Activated gamma-delta T cell treated with Interleukin-2 at 50 U/mL for 16 hours (primary cell): ENCODE data around the gene DIPK1C.

Experiments
- DNase-seq: peaks from one replicate; pipeline ENCODE4 v3.0.0-alpha.2; 2020

The DIPK1C gene

GRCh38 chr18:74414953-74415515 is 42.1 kb downstream of the DIPK1C start:
- no peak for DNase-seq

- no peak for DNase-seq
Measured at GRCh38 chr18:74413836-74414235, 43.3 kb downstream of the DIPK1C start.

GRCh38 chr18:74412116-74412880 is 44.8 kb downstream of the DIPK1C start:
- no peak for DNase-seq

GRCh38 chr18:74411475-74411874 is 45.6 kb downstream of the DIPK1C start:
- DNase-seq = no peak

GRCh38 chr18:74410441-74410992 is 46.6 kb downstream of the DIPK1C start:
- no peak for DNase-seq

- no peak for DNase-seq
Measured at GRCh38 chr18:74407888-74408287, 49.2 kb downstream of the DIPK1C start.

- no peak for DNase-seq
Measured at GRCh38 chr18:74402806-74403433, 54.2 kb downstream of the DIPK1C start.

- no peak for DNase-seq
Measured at GRCh38 chr18:74400813-74401212, 56.3 kb downstream of the DIPK1C start.

- DNase-seq = no peak
Measured at GRCh38 chr18:74399091-74399887, 57.8 kb downstream of the DIPK1C start.

GRCh38 chr18:74397572-74397971 is 59.5 kb downstream of the DIPK1C start:
- no peak for DNase-seq

- no peak for DNase-seq
Measured at GRCh38 chr18:74396171-74397169, 60.6 kb downstream of the DIPK1C start.

GRCh38 chr18:74395648-74396154 is 61.4 kb downstream of the DIPK1C start:
- no peak for DNase-seq

- no peak for DNase-seq
Measured at GRCh38 chr18:74395006-74395405, 62.1 kb downstream of the DIPK1C start.

- DNase-seq = no peak
Measured at GRCh38 chr18:74392323-74392722, 64.8 kb downstream of the DIPK1C start.

GRCh38 chr18:74390900-74391299 is 66.2 kb downstream of the DIPK1C start:
- DNase-seq = no peak

- DNase-seq = no peak
Measured at GRCh38 chr18:74389991-74390390, 67.1 kb downstream of the DIPK1C start.

GRCh38 chr18:74389171-74389927 is 67.8 kb downstream of the DIPK1C start:
- DNase-seq = no peak

- no peak for DNase-seq
Measured at GRCh38 chr18:74388227-74388626, 68.9 kb downstream of the DIPK1C start.

GRCh38 chr18:74387383-74387782 is 69.7 kb downstream of the DIPK1C start:
- no peak for DNase-seq
